ENCODE results near the gene NOVA2.

DNA sequence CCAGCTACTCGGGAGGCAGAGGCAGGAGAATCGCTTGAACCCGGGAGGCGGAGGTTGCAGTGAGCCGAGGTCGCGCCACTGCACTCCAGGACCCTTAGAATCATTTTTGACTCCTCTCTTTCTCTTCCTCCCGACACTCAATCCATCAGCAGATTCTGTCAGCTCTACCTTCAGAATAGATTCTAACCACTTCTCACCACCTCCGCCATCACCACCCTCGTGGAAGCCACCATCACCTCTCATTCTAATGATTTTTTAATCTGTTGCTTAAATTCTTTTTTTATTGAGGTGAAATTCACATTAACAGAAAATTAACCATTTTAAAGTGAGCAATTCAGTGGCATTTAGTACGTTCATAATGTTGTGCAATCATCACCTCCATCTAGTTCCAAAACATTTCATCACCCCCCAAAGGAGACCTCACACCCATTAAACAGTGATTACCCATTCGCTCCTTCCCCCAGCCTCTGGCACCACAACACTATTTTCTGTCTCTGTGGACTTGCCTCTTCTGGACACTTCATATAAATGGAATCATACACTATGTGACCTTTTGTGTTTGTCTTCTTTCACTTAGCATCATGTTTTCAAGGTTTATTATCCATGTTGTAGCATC, 16.6 kb upstream of the NOVA2 start:
- no peak for TF ChIP-seq CTCF (conservative IDR thresholded peaks at IDR 0.05)
- no peak for TF ChIP-seq EZH2 (IDR thresholded peaks at IDR 0.05; ENCODE audit: low read depth)
